ENCODE results near the gene PITHD1. TPM values are rescaled to one million over a fixed set of nuclear protein-coding genes. Genes with fewer than 3 reads are reported as not detected.
A peak's percentile ranks its signal among the peaks of the same experiment; 100 is the strongest.

The PITHD1 gene
- total and polyA plus RNA-seq, 2 donors (not counting 3 experiments of a cell fraction or from before 2014, with no cell fraction given), result 35.8 to 43.1 TPM

DNA sequence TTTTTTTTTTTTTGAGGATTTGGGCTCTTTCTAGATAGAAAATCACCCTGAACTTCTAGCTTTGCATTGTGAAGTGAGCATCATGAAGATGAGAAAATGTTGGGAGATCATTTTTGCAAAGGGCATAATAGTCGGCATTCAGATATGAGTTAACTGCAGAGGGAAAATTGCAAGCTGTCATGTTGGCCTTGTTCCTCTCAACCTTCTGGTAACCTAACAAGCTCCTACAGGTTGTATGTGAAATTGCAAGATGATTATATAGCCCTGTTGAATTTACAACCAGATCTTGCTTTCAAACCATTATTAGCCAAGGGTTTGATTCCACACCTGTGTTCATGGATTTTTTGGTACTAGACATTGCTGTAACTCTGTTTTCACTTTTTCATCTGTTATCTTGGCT, 32.7 kb upstream of the PITHD1 start:
- dilution Hi-C loops (cut with MboI; ENCODE audit: extremely low pct_ligation_motif_present, low sequenced_read_pairs), result no loop called here
- no peaks in the 10 kb centered on the region for H3K27me3 ChIP-seq (ENCODE audit: control insufficient read depth in 2 of 2, insufficient read depth in 2 of 2, low read length in 2 of 2)
- H2AFZ ChIP-seq (ENCODE audit: low read depth, low read length), result no peak overlapping the region
- no peak overlapping the region for H3K9ac ChIP-seq (replicated peaks; ENCODE audit: extremely low read depth, insufficient read depth, low read length)
- peak; percentile 14 to 30 for TF ChIP-seq CTCF (IDR thresholded peaks at IDR 0.05; ENCODE audit: extremely low read depth in 1 of 2, insufficient read depth in 1 of 2, low read depth in 1 of 2, low read length in 2 of 2)
- TF ChIP-seq, protein P1, sequence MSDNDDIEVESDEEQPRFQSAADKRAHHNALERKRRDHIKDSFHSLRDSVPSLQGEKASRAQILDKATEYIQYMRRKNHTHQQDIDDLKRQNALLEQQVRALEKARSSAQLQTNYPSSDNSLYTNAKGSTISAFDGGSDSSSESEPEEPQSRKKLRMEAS (IDR thresholded peaks at IDR 0.05; ENCODE audit: insufficient read depth, insufficient read length), result no peak
- TF ChIP-seq POLR2AphosphoS5 (IDR thresholded peaks at IDR 0.05; ENCODE audit: insufficient read depth, low read depth, low read length), result no peak
- H3K36me3 ChIP-seq (ENCODE audit: control insufficient read depth in 2 of 2, extremely low read depth in 1 of 2, insufficient read depth in 2 of 2, low read length in 2 of 2), result peaks cover 2 to 12% of the 10 kb centered on the region in 2 experiments
- no peaks in the 10 kb centered on the region for H3K9me1 ChIP-seq (replicated peaks; ENCODE audit: control insufficient read depth, extremely low read depth, insufficient read depth, low read length)
- POLR2A ChIA-PET, result no interaction called here
- FAIRE-seq (peak; percentile 8), DNase-seq (ENCODE audit: low read depth, low spot score) (peak; percentile 18)
- no peak overlapping the region for H3K27ac ChIP-seq (ENCODE audit: insufficient read depth, low read depth, low read length)
- no TSS peak for BruUV-seq (replicated peaks)
- H3K79me2 ChIP-seq (ENCODE audit: control insufficient read depth, insufficient read depth, low read length), result peaks cover 61% of the 10 kb centered on the region
- H3K9me3 ChIP-seq (replicated peaks; ENCODE audit: control insufficient read depth, insufficient read depth, low read length), result no peaks in the 10 kb centered on the region
- peaks cover 19% of the 10 kb centered on the region for H3K4me1 ChIP-seq (ENCODE audit: control insufficient read depth, extremely low read depth, insufficient read depth, low read length)
- intact Hi-C loops (cut with micrococcal nuclease), result no loop called here
- CTCF ChIA-PET, result interaction anchor here (0.9 to 1.5 kb wide), 9 partner anchors 12 to 123 kb away, joined by 3 to 5 read pairs (median 4); partner anchors contain the start of gene RPL11
- H3K4me3 ChIP-seq (replicated peaks in 1 of 3; ENCODE audit: insufficient read depth in 1 of 3, low read depth in 1 of 3, low read length in 3 of 3), result no peak overlapping the region
- peaks cover 25% of the 10 kb centered on the region for H4K20me1 ChIP-seq (replicated peaks; ENCODE audit: control insufficient read depth, extremely low read depth, insufficient read depth, low read length)
- peak overlapping the region; percentile 81 for H3K4me2 ChIP-seq (ENCODE audit: insufficient read depth, low read length)

GRCh38 chr1:23748016-23748415, 30.2 kb upstream of the PITHD1 start:
- Histone ChIP-seq H3K4me2 (ENCODE audit: insufficient read depth, low read length) (no peak overlapping the region), H4K20me1 (replicated peaks; ENCODE audit: control insufficient read depth, extremely low read depth, insufficient read depth, low read length) (peaks cover 27% of the 10 kb centered on the region), H3K27me3 (ENCODE audit: control insufficient read depth in 2 of 2, insufficient read depth in 2 of 2, low read length in 2 of 2) (no peaks in the 10 kb centered on the region), H3K36me3 (ENCODE audit: control insufficient read depth in 2 of 2, extremely low read depth in 1 of 2, insufficient read depth in 2 of 2, low read length in 2 of 2) (peaks cover 24 to 29% of the 10 kb centered on the region in 2 experiments), H3K27ac (ENCODE audit: insufficient read depth, low read depth, low read length) (no peak overlapping the region), H3K9ac (replicated peaks; ENCODE audit: extremely low read depth, insufficient read depth, low read length) (no peak overlapping the region), H3K79me2 (ENCODE audit: control insufficient read depth, insufficient read depth, low read length) (peaks cover 73% of the 10 kb centered on the region), H3K4me1 (ENCODE audit: control insufficient read depth, extremely low read depth, insufficient read depth, low read length) (peaks cover 14% of the 10 kb centered on the region), H3K9me3 (replicated peaks; ENCODE audit: control insufficient read depth, insufficient read depth, low read length) (no peaks in the 10 kb centered on the region), H3K4me3 (replicated peaks in 1 of 3; ENCODE audit: insufficient read depth in 1 of 3, low read depth in 1 of 3, low read length in 3 of 3) (no peak overlapping the region), H3K9me1 (replicated peaks; ENCODE audit: control insufficient read depth, extremely low read depth, insufficient read depth, low read length) (no peaks in the 10 kb centered on the region), H2AFZ (ENCODE audit: low read depth, low read length) (no peak overlapping the region)
- TF ChIP-seq JUN (IDR thresholded peaks at IDR 0.05; ENCODE audit: borderline replicate concordance, insufficient read depth, insufficient read length, low read depth) (no peak), POLR2AphosphoS5 (IDR thresholded peaks at IDR 0.05; ENCODE audit: insufficient read depth, low read depth, low read length) (no peak), EZH2 (IDR thresholded peaks at IDR 0.05; ENCODE audit: borderline replicate concordance, low read depth, low read length, severe bottlenecking) (no peak), CTCF (IDR thresholded peaks at IDR 0.05; ENCODE audit: extremely low read depth in 1 of 2, insufficient read depth in 1 of 2, low read depth in 1 of 2, low read length in 2 of 2) (no peak), MYC (IDR thresholded peaks at IDR 0.05; ENCODE audit: low read depth, low read length) (no peak), GATA2 (IDR thresholded peaks at IDR 0.05; ENCODE audit: insufficient read depth, insufficient read length, low read depth, low read length) (no peak), FOS (IDR thresholded peaks at IDR 0.05; ENCODE audit: borderline replicate concordance, insufficient read depth, low read length) (no peak), POLR2A (IDR thresholded peaks at IDR 0.05; ENCODE audit: low read depth, low read length) (no peak)
- TF ChIP-seq, protein P1 (IDR thresholded peaks at IDR 0.05; ENCODE audit: insufficient read depth, insufficient read length), result no peak
- ChIA-PET POLR2A (interaction anchor here (0.7 kb wide), 1 partner anchor 56 kb away, joined by 3 read pairs; the partner anchor contains the start of gene RPL11), CTCF (interaction anchor here (1.3 kb wide), 1 partner anchor 111 kb away, joined by 3 read pairs; no protein-coding TSS in a partner anchor)
- DNase-seq (ENCODE audit: low read depth, low spot score), result no peak
- dilution Hi-C loops (cut with MboI; ENCODE audit: extremely low pct_ligation_motif_present, low sequenced_read_pairs) (no loop called here), intact Hi-C loops (cut with micrococcal nuclease) (no loop called here)
- no peak for FAIRE-seq
- no TSS peak for BruUV-seq (replicated peaks)
